Muscle layer of duodenum (tissue), 2 donors: ENCODE results near the gene PTPN13.

Source experiments
- H3K27ac ChIP-seq: one replicate; pipeline ENCODE4 v1.7.0; 2013; ENCODE audit warnings: mild to moderate bottlenecking, low read length
- H3K27me3 ChIP-seq: one replicate; pipeline ENCODE4 v1.7.0; 2013; ENCODE audit warnings: low read depth, mild to moderate bottlenecking, control low read depth, low read length
- H3K36me3 ChIP-seq, 2 donors: one replicate each; pipeline ENCODE4 v1.7.0; 2013; ENCODE audit warnings: low read length in 2 of 2, control low read depth in 1 of 2, mild to moderate bottlenecking in 1 of 2; ENCODE audit not compliant: insufficient read depth in 2 of 2, control insufficient read depth in 1 of 2
- H3K4me1 ChIP-seq, 2 donors: one replicate each; pipeline ENCODE4 v1.7.0; 2013; ENCODE audit warnings: low read length in 2 of 2, mild to moderate bottlenecking in 2 of 2, control low read depth in 1 of 2, moderate library complexity in 1 of 2; ENCODE audit not compliant: insufficient read depth in 2 of 2, control insufficient read depth in 1 of 2
- H3K4me3 ChIP-seq, 2 donors: one replicate each; pipeline ENCODE4 v1.7.0; 2013; ENCODE audit warnings: low read length in 2 of 2, low read depth in 1 of 2, mild to moderate bottlenecking in 1 of 2
- H3K9me3 ChIP-seq, 2 donors: one replicate each; pipeline ENCODE4 v1.7.0; 2013; ENCODE audit warnings: low read length in 2 of 2, control low read depth in 1 of 2, mild to moderate bottlenecking in 1 of 2; ENCODE audit not compliant: control insufficient read depth in 1 of 2
- donor health status: healthy.

The PTPN13 gene

DNA sequence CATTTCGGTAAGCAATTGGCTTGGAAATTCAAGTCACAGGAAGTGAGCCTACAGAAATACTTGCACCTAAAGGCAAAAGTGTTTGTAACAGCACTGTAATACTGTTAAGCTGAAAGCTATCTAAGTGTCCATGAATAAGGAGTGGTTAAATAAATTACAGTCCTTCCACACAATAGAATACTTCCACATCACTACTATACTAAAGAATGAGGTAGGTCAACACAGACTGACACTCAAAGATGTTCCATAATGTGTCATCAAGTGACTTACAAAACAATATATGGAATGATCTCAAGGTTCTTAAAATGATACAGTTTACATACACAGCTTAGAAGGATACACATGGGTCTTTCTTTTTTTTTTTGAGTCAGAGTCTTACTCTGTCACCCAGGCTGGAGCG is 228.0 kb downstream of the PTPN13 start:
- Histone ChIP-seq H3K4me3 (no peak overlapping the region), H3K36me3 (no peaks in the 10 kb centered on the region), H3K27me3 (no peaks in the 10 kb centered on the region)

GRCh38 chr4:86825511-86825910 is 231.4 kb downstream of the PTPN13 start:
- Histone ChIP-seq H3K27ac (no peak overlapping the region), H3K4me3 (no peak overlapping the region)

More for the DNA sequence above, 228.0 kb downstream of the PTPN13 start:
- Histone ChIP-seq H3K9me3 (no peaks in the 10 kb centered on the region), H3K4me1 (no peaks in the 10 kb centered on the region), H3K27ac (no peak overlapping the region)

DNA sequence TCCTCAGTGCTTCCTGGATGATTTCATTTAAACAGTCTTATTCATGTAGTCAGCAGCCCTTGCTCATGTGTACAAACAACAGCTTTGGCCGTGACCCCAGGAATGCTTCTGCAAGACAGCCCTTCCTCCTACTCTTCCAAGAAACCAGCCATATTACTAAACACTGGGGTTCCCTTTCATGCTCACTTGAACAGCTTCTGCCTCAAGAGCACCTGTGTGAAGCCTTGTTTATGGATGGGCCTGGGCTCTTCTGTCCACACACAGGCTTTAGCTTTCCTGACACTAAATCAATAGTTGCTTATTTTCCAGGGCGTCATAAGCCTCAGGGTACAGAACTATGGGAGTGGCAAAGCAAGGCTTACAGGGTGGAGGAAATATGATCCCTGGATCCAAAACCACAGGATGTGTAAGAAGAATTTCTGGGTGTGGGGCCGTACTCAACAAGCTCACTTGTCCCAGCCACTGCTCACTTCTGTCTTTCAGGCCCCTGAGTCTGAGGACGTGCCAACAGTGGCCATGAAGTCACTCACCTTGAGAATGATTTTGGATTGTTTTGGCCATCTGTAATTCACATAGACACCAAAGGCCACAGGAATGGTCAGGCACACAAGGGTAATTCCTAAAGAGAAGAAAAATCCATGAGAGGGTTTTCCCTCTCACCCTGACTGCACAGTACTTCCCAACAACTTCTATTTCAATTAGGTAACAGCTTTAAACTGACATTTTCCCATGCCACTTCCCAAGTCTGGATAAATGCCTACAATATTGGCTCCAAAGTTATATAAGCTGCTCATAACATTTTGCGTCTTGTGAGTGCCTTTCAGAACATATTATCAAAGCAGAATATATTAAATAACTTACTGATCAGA is 237.4 kb downstream of the PTPN13 start:
- Histone ChIP-seq H3K36me3 (no peaks in the 10 kb centered on the region), H3K4me1 (no peaks in the 10 kb centered on the region), H3K9me3 (no peaks in the 10 kb centered on the region), H3K27me3 (no peaks in the 10 kb centered on the region), H3K27ac (no peak overlapping the region), H3K4me3 (no peak overlapping the region)

More at GRCh38 chr4:86825511-86825910, 231.4 kb downstream of the PTPN13 start:
- no peaks in the 10 kb centered on the region for H3K36me3 ChIP-seq
- H3K27me3 ChIP-seq, result no peaks in the 10 kb centered on the region
- no peaks in the 10 kb centered on the region for H3K4me1 ChIP-seq
- H3K9me3 ChIP-seq, result no peaks in the 10 kb centered on the region

DNA sequence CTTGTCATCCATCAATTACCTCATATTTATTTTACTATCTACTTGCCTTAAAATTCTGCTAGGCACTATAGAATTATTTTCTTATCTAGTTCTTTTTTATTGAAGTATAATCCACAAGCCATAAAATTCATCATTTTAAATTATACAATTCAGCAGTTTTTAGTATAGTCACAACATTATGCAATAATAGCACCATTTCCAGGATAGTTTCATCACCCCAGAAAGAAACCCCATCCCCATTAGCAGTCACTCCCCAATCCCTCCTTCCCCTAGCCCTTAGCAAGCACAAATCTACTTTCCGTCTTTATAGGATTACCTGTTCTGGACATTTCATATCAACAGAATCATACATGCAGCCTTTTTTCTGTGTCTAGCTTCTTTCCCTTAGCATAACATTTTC is 239.5 kb downstream of the PTPN13 start:
- Histone ChIP-seq H3K27me3 (no peaks in the 10 kb centered on the region), H3K4me1 (peaks cover 0 to 10% of the 10 kb centered on the region in 2 donors), H3K9me3 (no peaks in the 10 kb centered on the region), H3K27ac (no peak overlapping the region), H3K4me3 (no peak overlapping the region), H3K36me3 (no peaks in the 10 kb centered on the region)

DNA sequence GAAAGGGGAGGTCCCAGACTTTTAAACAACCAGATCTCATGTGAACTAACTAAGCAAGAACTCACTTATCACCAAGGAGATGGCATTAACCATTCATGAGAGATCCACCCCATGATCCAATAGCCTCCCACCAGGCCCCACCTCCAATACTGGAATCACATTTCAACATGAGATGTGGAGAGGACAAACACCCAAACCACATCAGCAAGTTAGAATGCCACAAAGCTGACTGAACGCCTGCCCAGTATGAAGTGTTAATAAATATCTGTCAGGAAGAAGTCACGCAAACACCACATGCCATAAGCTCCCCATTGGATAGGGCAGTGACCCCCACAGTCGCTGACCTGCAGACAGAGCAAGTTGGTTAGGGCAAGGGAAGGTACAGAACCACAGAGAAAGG is 240.8 kb downstream of the PTPN13 start:
- peaks cover 0 to 10% of the 10 kb centered on the region in 2 donors for H3K4me1 ChIP-seq
- H3K9me3 ChIP-seq, result no peaks in the 10 kb centered on the region
- H3K27me3 ChIP-seq, result no peaks in the 10 kb centered on the region
- no peak overlapping the region for H3K4me3 ChIP-seq
- H3K27ac ChIP-seq, result no peak overlapping the region
- H3K36me3 ChIP-seq, result no peaks in the 10 kb centered on the region

GRCh38 chr4:86835677-86836076 is 241.6 kb downstream of the PTPN13 start:
- H3K27ac ChIP-seq, result no peak overlapping the region
- no peaks in the 10 kb centered on the region for H3K36me3 ChIP-seq
- H3K4me3 ChIP-seq, result no peak overlapping the region
- no peaks in the 10 kb centered on the region for H3K27me3 ChIP-seq
- peaks cover 0 to 10% of the 10 kb centered on the region in 2 donors for H3K4me1 ChIP-seq
- H3K9me3 ChIP-seq, result no peaks in the 10 kb centered on the region

DNA sequence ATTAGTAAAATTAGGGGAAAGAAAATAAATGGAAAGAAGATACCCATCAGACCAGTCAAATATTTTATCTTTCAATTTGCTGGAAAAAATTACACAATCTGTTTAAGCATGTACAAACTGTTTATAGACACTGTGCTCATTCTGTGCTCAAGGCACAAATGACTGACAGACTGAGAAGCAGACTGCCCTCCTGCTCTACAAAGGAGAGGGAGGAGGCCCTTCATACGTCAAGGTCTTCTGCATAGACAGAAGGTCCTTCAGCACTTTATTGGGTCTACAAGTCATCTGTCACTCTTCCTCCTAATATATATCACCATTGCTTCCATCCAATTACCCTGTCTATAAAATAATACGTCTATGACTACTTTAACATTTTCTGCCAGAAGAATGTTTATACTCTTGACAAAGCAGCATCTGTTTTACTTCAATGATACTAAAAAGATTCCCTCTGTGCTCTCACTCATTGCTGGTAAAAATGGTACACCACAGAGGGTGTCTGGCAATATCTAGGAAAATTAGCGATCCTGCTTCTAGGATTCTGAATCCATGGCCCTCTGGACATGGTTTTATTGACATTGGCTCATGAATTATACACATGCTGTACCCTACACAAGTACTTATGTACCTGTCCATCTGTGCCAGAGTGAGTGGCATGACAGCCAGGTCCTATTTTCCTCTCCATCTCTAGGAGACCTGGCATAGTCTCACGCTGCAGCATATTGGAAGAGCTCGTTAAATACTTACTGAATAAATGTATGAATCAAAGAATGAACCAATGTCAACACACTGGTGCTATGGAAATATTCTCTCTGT is 243.8 kb downstream of the PTPN13 start:
- Histone ChIP-seq H3K9me3 (no peaks in the 10 kb centered on the region), H3K4me1 (peaks cover 0 to 10% of the 10 kb centered on the region in 2 donors), H3K27me3 (no peaks in the 10 kb centered on the region), H3K36me3 (no peaks in the 10 kb centered on the region), H3K27ac (no peak overlapping the region), H3K4me3 (no peak overlapping the region)

DNA sequence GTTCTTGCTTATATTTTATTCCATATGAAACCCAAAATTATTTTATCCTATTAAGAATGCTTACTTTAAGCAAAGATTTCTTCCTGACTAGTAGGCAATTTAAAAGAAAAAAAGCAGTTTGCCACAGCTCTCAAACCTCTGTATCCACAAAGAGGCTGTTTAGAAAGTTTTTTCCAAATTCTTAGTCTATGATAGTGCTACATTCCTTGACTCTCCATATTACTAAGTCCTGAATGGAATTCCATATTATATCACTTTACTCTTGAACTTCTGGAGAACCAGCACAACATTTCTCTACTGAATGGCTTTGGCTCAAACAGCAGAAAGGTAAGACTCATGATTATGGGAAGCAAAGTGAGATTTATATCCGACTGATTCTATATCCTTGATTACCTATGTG is 246.7 kb downstream of the PTPN13 start:
- no peak overlapping the region for H3K27ac ChIP-seq
- H3K9me3 ChIP-seq, result no peaks in the 10 kb centered on the region
- no peaks in the 10 kb centered on the region for H3K36me3 ChIP-seq
- no peaks in the 10 kb centered on the region for H3K27me3 ChIP-seq
- peaks cover 0 to 10% of the 10 kb centered on the region in 2 donors for H3K4me1 ChIP-seq
- H3K4me3 ChIP-seq, result no peak overlapping the region

- H3K9me3 ChIP-seq, result no peaks in the 10 kb centered on the region
- H3K4me1 ChIP-seq, result peaks cover 0 to 10% of the 10 kb centered on the region in 2 donors
- H3K27me3 ChIP-seq, result no peaks in the 10 kb centered on the region
- H3K27ac ChIP-seq, result no peak overlapping the region
- no peaks in the 10 kb centered on the region for H3K36me3 ChIP-seq
- H3K4me3 ChIP-seq, result no peak overlapping the region
These were observed 247.2 kb downstream of the PTPN13 start for GRCh38 chr4:86841309-86841708.

GRCh38 chr4:86845593-86845992 is 251.5 kb downstream of the PTPN13 start:
- H3K27ac ChIP-seq, result no peak overlapping the region
- no peak overlapping the region for H3K4me3 ChIP-seq
- H3K4me1 ChIP-seq, result no peaks in the 10 kb centered on the region

GRCh38 chr4:86846921-86847320 is 252.8 kb downstream of the PTPN13 start:
- H3K27ac ChIP-seq, result peak overlapping the region; percentile 8

More at GRCh38 chr4:86845593-86845992, 251.5 kb downstream of the PTPN13 start:
- Histone ChIP-seq H3K9me3 (no peaks in the 10 kb centered on the region), H3K27me3 (no peaks in the 10 kb centered on the region), H3K36me3 (no peaks in the 10 kb centered on the region)

More at GRCh38 chr4:86846921-86847320, 252.8 kb downstream of the PTPN13 start:
- Histone ChIP-seq H3K27me3 (no peaks in the 10 kb centered on the region), H3K36me3 (no peaks in the 10 kb centered on the region), H3K4me1 (no peaks in the 10 kb centered on the region), H3K9me3 (no peaks in the 10 kb centered on the region), H3K4me3 (no peak overlapping the region)
